ES-I3 (cell line): ENCODE measurements around the gene POLG.

ENCODE experiments used
- H3K36me3 ChIP-seq: 2 replicates; pipeline ENCODE4 v1.6.1; 2013; ENCODE audit warnings: mild to moderate bottlenecking, low read length, control low read depth, moderate library complexity; ENCODE audit not compliant: insufficient read depth
- H3K4me1 ChIP-seq: 2 replicates; pipeline ENCODE4 v1.6.1; 2013; ENCODE audit warnings: mild to moderate bottlenecking, control low read depth, low read length; ENCODE audit not compliant: insufficient read depth
- H3K9ac ChIP-seq: 2 replicates; pipeline ENCODE4 v1.6.1; 2013; ENCODE audit warnings: low read depth, mild to moderate bottlenecking, low read length, moderate library complexity
- H3K9me3 ChIP-seq: 2 replicates; pipeline ENCODE4 v1.6.1; 2013; ENCODE audit warnings: mild to moderate bottlenecking, low read length, moderate library complexity; ENCODE audit not compliant: control insufficient read depth, insufficient read depth

Gene POLG

GRCh38 chr15:89364741-89365450 is 30.3 kb upstream of the POLG start:
- H3K9ac ChIP-seq: no peak overlapping the region
- peaks cover 10% of the 10 kb centered on the region; the same call in 1 of the 2 replicates for H3K4me1 ChIP-seq
- no peaks in the 10 kb centered on the region; the same call in 1 of the 2 replicates for H3K9me3 ChIP-seq
- no peaks in the 10 kb centered on the region for H3K36me3 ChIP-seq

DNA sequence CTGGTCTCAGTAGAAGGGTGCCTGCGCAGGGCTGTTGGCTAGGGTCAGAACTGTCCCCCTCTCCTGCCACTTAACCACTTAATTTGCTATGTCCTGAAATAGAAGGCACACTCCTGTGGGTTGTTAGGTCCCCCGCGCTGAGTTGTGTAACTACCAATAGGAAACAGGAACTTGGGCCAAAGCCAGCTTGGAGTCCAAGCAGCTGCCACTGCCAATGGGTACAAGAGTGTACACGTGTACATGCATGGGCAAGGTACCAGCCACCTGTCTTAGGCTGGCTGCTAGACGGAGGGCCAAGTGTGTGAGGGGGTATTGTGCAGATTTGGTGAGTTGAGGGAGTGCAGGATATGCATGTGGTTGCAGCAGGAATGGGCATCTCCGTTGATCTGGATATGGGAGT is 29.7 kb upstream of the POLG start:
- H3K9me3 ChIP-seq: no peaks in the 10 kb centered on the region; the same call in 1 of the 2 replicates
- H3K4me1 ChIP-seq: peaks cover 7% of the 10 kb centered on the region; the same call in 1 of the 2 replicates
- H3K36me3 ChIP-seq: no peaks in the 10 kb centered on the region
- H3K9ac ChIP-seq: no peak overlapping the region

- H3K36me3 ChIP-seq: no peaks in the 10 kb centered on the region
- 0 out of 2 replicates have a peak, but pooled peaks cover 5% of the 10 kb centered on the region for H3K4me1 ChIP-seq
- H3K9ac ChIP-seq: no peak overlapping the region
- no peaks in the 10 kb centered on the region; the same call in 1 of the 2 replicates for H3K9me3 ChIP-seq
These were observed 29.1 kb upstream of the POLG start for GRCh38 chr15:89363770-89364169.

- Histone ChIP-seq H3K36me3 (no peaks in the 10 kb centered on the region), H3K9ac (no peak overlapping the region), H3K4me1 (0 out of 2 replicates have a peak, but pooled peaks cover 5% of the 10 kb centered on the region), H3K9me3 (no peaks in the 10 kb centered on the region; the same call in 1 of the 2 replicates)
These were observed 28.5 kb upstream of the POLG start for GRCh38 chr15:89363133-89363532.

DNA sequence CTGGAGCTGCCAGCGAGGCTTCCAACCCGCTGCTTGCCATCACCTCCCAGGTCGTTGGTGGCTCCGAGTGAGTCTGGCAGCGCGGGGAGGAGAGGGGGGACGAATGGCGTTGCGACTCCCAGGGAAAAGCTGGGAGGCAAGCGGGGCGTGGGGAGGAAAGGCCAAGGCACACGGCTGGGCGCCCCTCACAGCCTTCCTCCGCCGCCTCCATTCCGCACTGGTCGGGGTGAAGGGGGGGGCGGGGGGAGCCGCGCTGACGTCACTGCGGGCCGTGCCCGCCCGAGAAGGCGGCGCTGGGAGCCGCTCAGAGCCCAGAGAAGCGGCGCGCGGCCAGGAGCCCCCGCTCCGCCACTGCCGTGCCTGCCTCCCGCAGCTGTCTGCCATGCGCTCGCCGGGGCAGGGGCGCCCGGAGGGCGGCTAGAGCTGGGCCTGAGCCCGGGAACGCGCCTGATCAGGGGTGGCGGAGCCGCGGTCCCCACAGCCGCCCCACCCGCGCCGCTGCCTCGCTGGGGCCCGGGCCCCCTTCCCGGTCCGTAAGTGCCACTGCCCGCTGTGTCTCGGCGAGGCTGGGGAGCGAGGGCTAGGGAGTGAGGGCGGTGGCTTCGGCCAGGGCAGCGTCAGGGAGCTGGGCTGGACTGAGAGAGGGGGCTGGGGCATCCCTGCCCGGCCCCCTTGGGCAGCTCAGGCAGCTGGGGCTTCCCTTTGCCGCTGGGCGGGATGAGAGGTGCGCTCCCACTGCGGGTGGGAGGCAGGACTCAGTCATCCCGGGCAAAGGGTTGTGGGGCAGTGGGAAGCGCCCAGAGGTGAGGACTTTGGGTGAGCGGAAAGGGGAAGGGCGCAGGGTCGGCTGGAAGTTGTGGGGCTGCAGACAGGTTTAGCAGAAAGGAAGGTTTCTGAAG is 27.8 kb upstream of the POLG start:
- Histone ChIP-seq H3K4me1 (0 out of 2 replicates have a peak, but pooled peaks cover 5% of the 10 kb centered on the region), H3K9me3 (no peaks in the 10 kb centered on the region; the same call in 1 of the 2 replicates), H3K9ac (no peak overlapping the region), H3K36me3 (no peaks in the 10 kb centered on the region)

- no peak overlapping the region for H3K9ac ChIP-seq
These were observed 27.0 kb upstream of the POLG start for GRCh38 chr15:89361451-89362202.

DNA sequence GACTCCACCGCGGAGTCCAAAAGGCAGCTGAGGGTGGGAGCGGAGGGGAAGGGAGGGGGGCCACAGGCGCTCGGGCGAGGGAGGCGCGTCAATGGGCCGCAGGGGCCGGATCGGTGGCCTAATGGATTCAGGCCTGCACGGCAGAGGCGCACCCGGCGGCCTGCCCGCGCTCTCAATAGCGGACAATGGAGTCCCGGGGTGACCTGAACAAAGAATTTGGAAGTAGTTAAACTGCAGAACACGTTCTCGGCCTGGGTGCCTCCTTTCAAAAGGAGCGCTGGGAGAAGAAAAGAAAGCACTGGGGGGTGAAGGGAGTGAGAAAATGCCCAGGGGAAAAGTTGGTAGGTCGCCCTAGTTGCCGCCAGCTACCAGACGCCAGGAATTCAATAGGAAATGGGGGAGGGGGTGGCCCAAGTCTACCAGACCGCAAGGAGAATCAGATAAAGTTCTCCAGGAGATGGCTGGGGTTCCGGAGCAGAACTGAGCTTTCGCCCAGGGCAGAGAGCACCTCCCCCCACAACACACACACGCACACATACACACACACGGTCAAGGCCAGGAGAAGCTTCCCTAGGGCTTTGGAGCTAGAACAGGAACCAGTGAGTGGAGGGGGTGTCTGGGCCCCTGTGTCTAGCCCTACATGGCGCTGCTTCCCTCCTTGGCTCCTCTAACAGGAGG is 25.8 kb upstream of the POLG start:
- Histone ChIP-seq H3K36me3 (no peaks in the 10 kb centered on the region), H3K4me1 (no peaks in the 10 kb centered on the region), H3K9ac (no peak overlapping the region), H3K9me3 (no peaks in the 10 kb centered on the region)

More at GRCh38 chr15:89361451-89362202, 27.0 kb upstream of the POLG start:
- Histone ChIP-seq H3K36me3 (no peaks in the 10 kb centered on the region), H3K4me1 (no peaks in the 10 kb centered on the region), H3K9me3 (no peaks in the 10 kb centered on the region; the same call in 1 of the 2 replicates)

DNA sequence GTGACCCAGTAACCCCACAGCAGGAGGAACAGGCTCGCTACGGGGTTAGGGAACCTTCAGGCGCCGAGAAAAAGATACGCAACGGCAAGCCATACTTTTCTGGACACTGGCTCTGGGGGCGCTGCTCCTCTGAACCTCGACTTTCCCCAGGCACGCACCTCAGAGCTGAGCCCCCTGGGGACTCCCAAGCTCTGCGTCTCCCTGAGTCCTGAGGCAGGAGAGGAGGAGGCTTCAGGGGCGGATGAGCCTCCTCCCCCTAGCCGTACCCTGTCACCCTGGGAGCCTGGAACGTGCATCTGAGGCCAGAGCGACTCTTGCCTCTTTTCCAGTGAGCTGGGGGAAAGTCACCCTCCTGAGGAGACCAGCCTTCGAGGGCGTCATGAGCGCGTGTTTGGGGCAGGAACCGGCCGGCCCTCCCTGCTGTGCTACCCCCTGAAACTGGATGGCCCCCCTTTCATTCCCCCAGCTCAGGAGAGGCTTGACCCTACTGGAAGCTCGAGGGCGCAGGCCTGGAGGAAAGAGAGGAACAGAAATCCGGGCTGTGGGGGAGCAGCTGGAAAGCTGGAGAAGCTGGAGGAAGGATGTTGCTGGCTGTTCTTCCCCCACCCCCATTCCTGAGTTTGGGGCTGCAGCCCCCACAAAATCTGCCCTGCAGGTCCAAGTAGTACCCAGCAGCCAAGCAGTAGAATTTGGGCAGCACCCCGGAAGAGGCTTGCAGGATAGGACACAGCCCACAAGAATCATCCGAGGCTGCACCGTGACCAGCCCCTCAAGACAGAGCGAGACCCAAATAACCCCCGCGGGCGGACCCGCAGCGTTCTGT is 25.1 kb upstream of the POLG start:
- Histone ChIP-seq H3K4me1 (no peaks in the 10 kb centered on the region), H3K36me3 (no peaks in the 10 kb centered on the region), H3K9ac (no peak overlapping the region; the same call in 1 of the 2 replicates), H3K9me3 (no peaks in the 10 kb centered on the region)

DNA sequence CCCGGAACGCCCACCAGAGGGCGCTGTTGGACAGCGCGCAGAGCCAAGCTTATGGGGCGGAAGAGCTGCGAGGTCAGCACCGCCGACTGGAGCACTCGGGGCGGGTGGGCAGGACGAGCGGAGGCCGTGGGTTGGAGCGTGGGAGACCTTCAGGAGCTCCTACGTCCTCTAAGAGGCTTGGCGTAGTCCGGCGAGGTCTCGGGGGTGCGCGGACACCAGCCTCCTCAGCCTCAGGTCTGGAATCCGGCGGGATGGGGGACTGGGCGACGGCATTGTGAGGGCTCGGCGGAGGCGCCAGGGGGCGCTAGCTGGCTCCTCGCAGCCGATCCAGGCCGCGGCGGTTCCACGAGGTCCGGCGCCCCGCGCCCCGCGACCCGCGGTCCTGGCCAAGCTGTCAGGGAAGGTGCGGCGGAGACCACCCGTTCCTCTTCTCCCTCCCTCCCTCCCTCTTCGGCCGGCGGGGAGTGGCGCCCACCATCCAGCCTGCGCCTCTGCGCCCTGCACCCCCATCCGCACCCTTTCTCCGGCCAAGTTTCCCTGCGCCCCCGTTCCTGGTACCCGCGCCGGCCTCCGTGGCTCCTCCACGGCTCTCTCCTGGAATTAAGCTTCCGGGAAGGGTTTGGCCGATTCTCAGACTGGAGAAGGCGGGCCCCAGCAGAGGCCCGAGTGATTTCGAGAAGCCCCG is 24.3 kb upstream of the POLG start:
- H3K4me1 ChIP-seq: no peaks in the 10 kb centered on the region
- H3K9ac ChIP-seq: peak overlapping the region; percentile 44; the same call in 1 of the 2 replicates
- no peaks in the 10 kb centered on the region for H3K9me3 ChIP-seq
- no peaks in the 10 kb centered on the region for H3K36me3 ChIP-seq

GRCh38 chr15:89358435-89358754 is 23.8 kb upstream of the POLG start:
- Histone ChIP-seq H3K4me1 (no peaks in the 10 kb centered on the region), H3K9ac (no peak overlapping the region; the same call in 1 of the 2 replicates), H3K36me3 (no peaks in the 10 kb centered on the region), H3K9me3 (no peaks in the 10 kb centered on the region)

- H3K36me3 ChIP-seq: no peaks in the 10 kb centered on the region
- H3K9me3 ChIP-seq: no peaks in the 10 kb centered on the region
- no peaks in the 10 kb centered on the region for H3K4me1 ChIP-seq
- no peak overlapping the region for H3K9ac ChIP-seq
These were observed 22.1 kb upstream of the POLG start for GRCh38 chr15:89356634-89357298.

GRCh38 chr15:89353991-89354390 is 19.4 kb upstream of the POLG start:
- no peaks in the 10 kb centered on the region for H3K9me3 ChIP-seq
- H3K9ac ChIP-seq: no peak overlapping the region
- no peaks in the 10 kb centered on the region for H3K36me3 ChIP-seq
- H3K4me1 ChIP-seq: no peaks in the 10 kb centered on the region
